Naive B cell (primary cell): ENCODE measurements around the gene KSR2. TPM values are rescaled to one million over a fixed set of nuclear protein-coding genes. Genes with fewer than 3 reads are reported as not detected.

Experiments
- ATAC-seq, 2 donors: fragments of 150-1000 bp; cut with Tn5 transposase; 2 replicates each; pipeline ENCODE4 v1.10.0; 2021; ENCODE audit warnings: low read depth in 2 of 2, mild to moderate bottlenecking in 2 of 2, moderate library complexity in 2 of 2
- DNase-seq: peaks from one replicate; pipeline ENCODE4 v3.0.0; 2022
- H3K27ac Mint-ChIP-seq, 6 donors: one replicate each; pipeline ENCODE4 v1.8.0; 2020 to 2022; ENCODE audit warnings: mild to moderate bottlenecking in 6 of 6, mixed read lengths in 6 of 6, moderate library complexity in 5 of 6, inconsistent platforms in 2 of 6
- H3K27me3 Mint-ChIP-seq, 3 donors: one replicate each; pipeline ENCODE4 v1.8.0; 2021 to 2022; ENCODE audit warnings: mixed read lengths in 3 of 3, mild to moderate bottlenecking in 1 of 3
- H3K36me3 Mint-ChIP-seq, 2 donors: one replicate each; pipeline ENCODE4 v1.8.0; 2020 to 2022; ENCODE audit warnings: mixed read lengths in 2 of 2, inconsistent platforms in 1 of 2, mild to moderate bottlenecking in 1 of 2
- H3K4me1 Mint-ChIP-seq, 3 donors: one replicate each; pipeline ENCODE4 v1.8.0; 2020 to 2022; ENCODE audit warnings: mixed read lengths in 3 of 3, inconsistent platforms in 1 of 3, mild to moderate bottlenecking in 1 of 3, moderate library complexity in 1 of 3
- H3K4me3 Mint-ChIP-seq, 8 donors: one replicate each; pipeline ENCODE4 v1.8.0; 2020 to 2022; ENCODE audit warnings: mild to moderate bottlenecking in 8 of 8, mixed read lengths in 8 of 8, moderate library complexity in 8 of 8, inconsistent platforms in 2 of 8
- H3K9me3 Mint-ChIP-seq, 7 donors: one replicate each; pipeline ENCODE4 v1.8.0; 2020 to 2022; ENCODE audit warnings: mixed read lengths in 7 of 7, mild to moderate bottlenecking in 5 of 7, inconsistent platforms in 2 of 7, moderate library complexity in 1 of 7
- polyA plus RNA-seq, 6 donors: library from polyadenylated mRNA; unstranded; fragments of 300-500 nt; fragmentation: Illumina TruSeq; gene quantifications; one replicate each; pipeline ENCODE4 v1.2.3, GENCODE V29; 2021; ENCODE audit warnings: low read depth in 6 of 6

KSR2 gene
- polyA plus RNA-seq, 6 donors from 2014 or later = not detected

DNA sequence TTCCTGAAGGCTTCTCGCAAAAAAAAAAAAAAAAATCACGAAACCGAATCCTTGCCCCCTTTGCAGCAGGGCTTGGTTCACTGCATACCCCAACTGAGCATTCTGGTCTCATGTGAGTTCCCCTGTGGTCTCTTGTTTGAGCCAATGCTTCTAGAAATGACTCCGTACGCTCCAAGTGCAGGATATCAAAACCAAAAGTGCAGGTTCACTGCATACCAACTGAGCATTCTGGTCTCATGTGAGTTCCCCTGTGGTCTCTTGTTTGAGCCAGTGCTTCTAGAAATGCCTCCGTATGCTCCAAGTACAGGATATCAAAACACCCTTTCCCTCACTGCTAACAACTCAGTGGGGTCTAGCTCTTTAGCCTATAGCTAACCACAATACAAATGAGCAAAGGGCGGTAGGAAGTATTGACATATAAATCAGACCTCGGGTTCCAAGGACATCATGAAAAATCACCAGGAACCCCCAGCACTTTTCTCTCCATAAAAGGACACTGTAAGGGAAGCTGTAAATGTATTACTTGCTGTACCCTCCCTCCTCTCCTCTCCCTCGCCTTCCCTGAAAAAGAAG lies 401.1 kb downstream of the KSR2 start:
- H3K27ac Mint-ChIP-seq = no peak overlapping the region
- H3K4me3 Mint-ChIP-seq = no peak overlapping the region
- ATAC-seq = no peak
- DNase-seq = no peak
- H3K4me1 Mint-ChIP-seq = no peaks in the 10 kb centered on the region
- peaks cover 0 to 7% (median 0%) of the 10 kb centered on the region in 7 donors for H3K9me3 Mint-ChIP-seq
- no peaks in the 10 kb centered on the region for H3K36me3 Mint-ChIP-seq
- peaks cover 5 to 18% (median 9%) of the 10 kb centered on the region in 3 donors for H3K27me3 Mint-ChIP-seq

DNA sequence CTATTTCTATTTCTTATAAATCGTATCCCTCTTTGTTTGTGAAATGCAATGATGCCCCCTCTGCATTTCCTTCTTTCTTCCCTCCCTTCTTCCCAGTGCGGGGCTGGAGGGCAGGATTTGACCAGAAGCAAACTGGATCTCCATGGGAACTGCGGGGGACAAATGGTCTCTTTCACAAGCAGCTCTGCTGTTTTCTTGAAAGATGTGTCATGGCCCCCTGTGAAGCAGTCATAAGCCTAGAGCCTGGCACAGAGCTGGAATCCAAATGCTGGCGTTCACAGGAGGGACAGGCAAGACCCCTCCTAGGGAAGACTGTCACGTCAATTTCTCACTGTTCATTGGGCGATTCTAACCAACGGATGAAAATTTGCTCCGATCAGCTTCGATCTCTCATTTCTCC lies 403.9 kb downstream of the KSR2 start:
- Mint-ChIP-seq H3K27ac (no peak overlapping the region), H3K4me1 (no peaks in the 10 kb centered on the region), H3K9me3 (peaks cover 0 to 7% (median 0%) of the 10 kb centered on the region in 7 donors), H3K27me3 (peaks cover 5 to 10% (median 9%) of the 10 kb centered on the region in 3 donors), H3K4me3 (no peak overlapping the region), H3K36me3 (no peaks in the 10 kb centered on the region)
- DNase-seq (no peak), ATAC-seq (no peak)

DNA sequence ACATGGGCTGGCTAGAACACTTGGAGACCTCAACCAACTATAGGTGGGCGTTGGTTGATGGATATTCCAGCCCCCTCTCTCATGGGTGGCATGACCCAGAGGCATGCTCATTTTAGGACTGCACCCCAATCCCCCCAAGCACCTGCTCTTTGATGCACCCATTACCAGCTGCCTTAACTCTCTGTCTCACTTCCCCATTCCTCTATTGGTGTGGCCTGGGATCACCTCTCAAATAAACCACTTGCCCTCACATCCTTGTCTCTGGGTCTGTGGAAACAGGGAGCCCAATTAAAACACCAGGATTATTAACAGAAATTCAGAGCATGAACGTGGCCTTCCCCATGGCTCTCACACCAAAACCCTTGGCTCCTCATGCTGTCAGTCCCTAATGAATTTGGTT lies 405.1 kb downstream of the KSR2 start:
- no peak for ATAC-seq
- H3K4me3 Mint-ChIP-seq = no peak overlapping the region
- H3K27ac Mint-ChIP-seq = no peak overlapping the region
- no peaks in the 10 kb centered on the region for H3K4me1 Mint-ChIP-seq
- no peaks in the 10 kb centered on the region for H3K36me3 Mint-ChIP-seq
- no peak for DNase-seq
- peaks cover 5 to 14% (median 10%) of the 10 kb centered on the region in 3 donors for H3K27me3 Mint-ChIP-seq
- peaks cover 0 to 7% (median 0%) of the 10 kb centered on the region in 7 donors for H3K9me3 Mint-ChIP-seq

DNA sequence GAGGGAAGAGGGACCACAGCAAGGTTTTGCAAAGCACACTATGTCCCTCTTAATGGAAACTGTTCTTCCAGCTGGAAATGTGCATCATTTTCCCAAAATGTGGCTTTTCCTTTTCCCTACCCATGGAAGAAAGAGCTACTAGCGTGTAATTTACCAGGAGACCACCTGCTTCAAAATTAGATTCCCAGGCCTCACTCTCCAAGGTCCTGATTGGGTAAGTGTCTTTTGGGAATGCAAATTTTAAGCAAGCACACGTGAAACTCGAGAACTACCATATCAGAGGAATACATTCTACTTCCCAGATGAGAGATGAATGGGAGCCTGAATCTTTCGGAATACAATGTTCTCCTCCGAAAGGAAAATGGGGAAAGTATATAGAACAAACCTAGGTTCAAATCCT lies 405.8 kb downstream of the KSR2 start:
- peaks cover 0 to 10% (median 0%) of the 10 kb centered on the region in 7 donors for H3K9me3 Mint-ChIP-seq
- H3K4me3 Mint-ChIP-seq = no peak overlapping the region
- H3K4me1 Mint-ChIP-seq = no peaks in the 10 kb centered on the region
- DNase-seq (no peak), ATAC-seq (no peak)
- H3K27ac Mint-ChIP-seq = no peak overlapping the region
- peaks cover 5 to 18% (median 13%) of the 10 kb centered on the region in 3 donors for H3K27me3 Mint-ChIP-seq
- no peaks in the 10 kb centered on the region for H3K36me3 Mint-ChIP-seq

DNA sequence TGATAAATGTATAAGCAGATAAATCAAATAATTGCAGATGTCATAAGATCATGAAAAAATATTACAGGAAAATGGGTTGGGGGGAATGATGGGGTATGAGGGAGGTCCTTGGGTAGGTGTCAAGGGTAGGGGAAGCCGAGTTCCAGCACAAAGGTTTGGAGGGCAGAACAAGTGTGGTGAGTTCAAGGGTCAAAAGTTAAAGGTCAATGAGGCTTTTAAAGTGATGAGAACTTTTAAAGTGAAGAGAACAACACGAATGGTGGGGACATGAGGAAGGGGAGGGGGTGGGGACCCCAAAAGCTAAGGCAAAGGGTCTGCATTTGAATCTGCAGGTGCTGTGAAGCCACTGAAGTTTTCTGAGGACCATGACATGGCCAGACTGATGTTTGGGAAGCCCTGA lies 406.8 kb downstream of the KSR2 start:
- H3K9me3 Mint-ChIP-seq = peaks cover 0 to 12% (median 2%) of the 10 kb centered on the region in 7 donors
- peaks cover 2 to 14% (median 13%) of the 10 kb centered on the region in 3 donors for H3K27me3 Mint-ChIP-seq
- H3K27ac Mint-ChIP-seq = no peak overlapping the region
- ATAC-seq (no peak), DNase-seq (no peak)
- H3K4me1 Mint-ChIP-seq = no peaks in the 10 kb centered on the region
- no peak overlapping the region for H3K4me3 Mint-ChIP-seq
- H3K36me3 Mint-ChIP-seq = no peaks in the 10 kb centered on the region

DNA sequence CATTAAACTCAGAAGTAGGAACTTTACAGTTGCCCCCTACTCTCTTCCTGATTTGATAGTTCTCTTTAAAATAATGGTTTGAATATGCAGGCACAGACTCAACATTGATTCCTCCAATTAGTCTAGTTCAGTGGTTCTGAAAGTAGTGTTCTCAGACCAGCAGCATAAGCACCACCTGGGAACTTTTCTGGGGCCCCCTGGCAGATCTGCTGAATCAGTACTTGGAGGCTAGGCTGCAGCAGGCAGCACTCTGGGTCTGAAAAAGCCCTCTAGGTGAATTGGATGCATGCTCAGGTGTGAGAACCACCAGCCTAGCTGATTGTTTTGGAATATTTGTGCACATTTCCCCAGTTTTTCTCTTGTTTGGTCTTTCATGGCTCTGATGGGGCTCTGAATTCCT lies 408.8 kb downstream of the KSR2 start:
- H3K36me3 Mint-ChIP-seq = no peaks in the 10 kb centered on the region
- H3K9me3 Mint-ChIP-seq = peaks cover 0 to 13% (median 4%) of the 10 kb centered on the region in 7 donors
- no peak for ATAC-seq
- H3K4me3 Mint-ChIP-seq = no peak overlapping the region
- H3K27ac Mint-ChIP-seq = no peak overlapping the region
- no peak for DNase-seq
- peaks cover 0 to 10% (median 9%) of the 10 kb centered on the region in 3 donors for H3K27me3 Mint-ChIP-seq
- no peaks in the 10 kb centered on the region for H3K4me1 Mint-ChIP-seq

DNA sequence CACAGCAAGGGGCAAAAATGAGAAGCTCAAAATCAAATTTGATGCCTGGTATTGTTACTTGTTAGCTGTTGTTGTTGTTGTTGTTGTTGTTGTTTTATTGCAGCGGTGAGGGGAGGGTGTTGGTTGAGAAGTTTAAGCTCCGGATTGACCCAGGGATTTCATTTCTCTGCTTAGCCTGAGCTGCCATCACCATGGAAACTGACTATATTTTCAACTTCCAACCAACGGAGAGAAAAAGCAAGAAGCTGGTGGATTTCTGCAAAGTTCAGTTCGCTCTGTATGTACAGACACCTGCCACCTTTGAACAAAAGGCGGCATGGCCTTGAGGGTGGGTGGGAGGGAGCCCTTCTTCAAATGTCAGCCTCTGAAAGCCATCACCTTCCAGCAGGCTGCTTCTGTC lies 412.9 kb downstream of the KSR2 start:
- Mint-ChIP-seq H3K4me1 (no peaks in the 10 kb centered on the region), H3K27ac (no peak overlapping the region), H3K27me3 (peaks cover 5 to 9% (median 6%) of the 10 kb centered on the region in 3 donors), H3K36me3 (no peaks in the 10 kb centered on the region), H3K9me3 (peaks cover 6 to 21% (median 12%) of the 10 kb centered on the region in 7 donors), H3K4me3 (no peak overlapping the region)
- ATAC-seq (no peak), DNase-seq (no peak)

DNA sequence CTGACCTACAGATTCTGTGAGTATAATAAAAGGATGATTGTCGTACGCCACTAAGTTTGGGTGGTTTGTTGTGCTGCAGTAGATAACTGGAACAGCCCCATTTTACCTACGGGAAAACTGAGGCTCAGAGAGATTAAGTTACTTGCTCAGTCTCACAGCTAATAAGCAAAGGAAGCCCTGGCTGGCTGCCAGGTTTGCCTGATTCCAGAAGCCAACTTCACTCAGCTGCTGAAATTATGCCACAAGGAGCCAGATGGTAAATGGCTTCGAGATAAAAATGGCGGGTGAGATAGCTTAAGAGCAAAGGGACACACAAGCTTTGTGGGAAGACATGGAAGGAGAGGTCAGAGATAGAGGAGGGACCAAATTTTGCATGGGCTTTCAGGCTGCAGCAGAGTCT lies 415.8 kb downstream of the KSR2 start:
- ATAC-seq = no peak
- H3K4me1 Mint-ChIP-seq = no peaks in the 10 kb centered on the region

DNA sequence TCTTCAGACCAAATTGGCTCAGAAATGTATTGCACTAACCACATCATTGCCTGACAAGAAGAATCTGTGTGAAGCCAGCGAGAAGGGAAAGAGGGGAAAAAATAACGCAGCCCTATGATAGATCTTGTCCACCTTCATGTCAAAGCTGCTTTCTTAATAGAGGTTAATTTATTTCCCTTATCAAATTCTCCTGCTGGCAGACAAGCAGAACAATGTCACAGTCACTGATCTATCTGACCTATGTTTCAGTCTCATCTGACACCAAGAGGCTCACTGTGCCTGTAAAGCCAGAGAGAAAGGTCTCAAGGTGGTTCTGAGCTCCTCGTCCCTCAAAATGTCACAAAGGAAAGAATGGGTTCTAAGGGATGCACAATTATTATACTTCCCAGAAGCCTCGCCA lies 417.1 kb downstream of the KSR2 start:
- Mint-ChIP-seq H3K27ac (no peak overlapping the region), H3K9me3 (peaks cover 2 to 22% (median 10%) of the 10 kb centered on the region in 7 donors), H3K36me3 (no peaks in the 10 kb centered on the region), H3K27me3 (peaks cover under 1 to 5% (median 3%) of the 10 kb centered on the region in 3 donors), H3K4me3 (no peak overlapping the region), H3K4me1 (no peaks in the 10 kb centered on the region)
- ATAC-seq = no peak
- DNase-seq = no peak

More for the DNA sequence above, 415.8 kb downstream of the KSR2 start:
- peaks cover 2 to 18% (median 12%) of the 10 kb centered on the region in 7 donors for H3K9me3 Mint-ChIP-seq
- no peak overlapping the region for H3K4me3 Mint-ChIP-seq
- H3K27ac Mint-ChIP-seq = no peak overlapping the region
- no peaks in the 10 kb centered on the region for H3K36me3 Mint-ChIP-seq
- no peak for DNase-seq
- peaks cover 0 to 5% (median 3%) of the 10 kb centered on the region in 3 donors for H3K27me3 Mint-ChIP-seq

DNA sequence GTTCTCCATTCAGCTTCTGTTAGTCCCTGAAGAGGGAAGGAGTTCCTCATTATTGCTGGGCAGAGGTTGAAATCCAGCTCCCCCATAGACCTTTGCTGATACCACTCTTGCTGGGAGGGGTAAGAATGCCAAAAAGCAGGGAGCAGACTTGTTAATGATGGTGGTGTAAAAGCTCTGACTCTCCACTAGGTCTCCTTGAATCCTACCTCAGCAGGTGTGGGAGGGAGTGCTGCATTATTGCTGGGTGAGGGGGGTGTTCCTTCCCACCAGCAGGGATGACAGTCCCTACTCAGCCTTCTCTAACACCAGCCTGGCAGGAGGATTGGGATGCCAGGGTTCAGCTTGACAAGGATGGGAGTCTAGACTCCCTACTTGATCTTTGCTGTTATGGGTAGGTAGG lies 421.6 kb downstream of the KSR2 start:
- no peak overlapping the region for H3K27ac Mint-ChIP-seq

DNA sequence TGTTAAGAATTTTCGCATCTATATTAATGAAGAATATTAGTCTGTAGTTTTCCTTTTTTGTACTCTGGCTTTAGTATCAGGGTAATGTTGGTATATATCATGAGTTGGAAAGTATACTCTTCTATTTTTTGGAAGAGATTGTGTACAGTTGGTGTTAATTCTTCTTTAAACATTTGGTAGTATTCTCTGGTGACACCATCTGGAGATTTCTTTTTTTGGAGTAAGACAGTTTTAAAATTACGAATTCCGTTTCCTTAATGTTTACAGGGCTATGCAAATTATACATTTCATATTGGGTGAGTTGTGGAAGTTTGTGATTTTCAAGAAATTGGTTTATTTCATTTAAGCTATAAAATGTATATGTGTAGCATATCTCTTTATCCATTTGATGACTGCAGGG lies 423.6 kb downstream of the KSR2 start:
- DNase-seq (no peak), ATAC-seq (no peak)
- peaks cover 3 to 21% (median 8%) of the 10 kb centered on the region in 7 donors for H3K9me3 Mint-ChIP-seq
- H3K36me3 Mint-ChIP-seq = no peaks in the 10 kb centered on the region
- H3K27me3 Mint-ChIP-seq = peaks cover 0 to 9% (median 6%) of the 10 kb centered on the region in 3 donors
- H3K27ac Mint-ChIP-seq = no peak overlapping the region
- no peaks in the 10 kb centered on the region for H3K4me1 Mint-ChIP-seq
- no peak overlapping the region for H3K4me3 Mint-ChIP-seq

More for the DNA sequence above, 421.6 kb downstream of the KSR2 start:
- Mint-ChIP-seq H3K4me1 (no peaks in the 10 kb centered on the region), H3K9me3 (peaks cover 3 to 21% (median 8%) of the 10 kb centered on the region in 7 donors), H3K36me3 (no peaks in the 10 kb centered on the region), H3K27me3 (peaks cover 5 to 9% (median 6%) of the 10 kb centered on the region in 3 donors), H3K4me3 (no peak overlapping the region)
- no peak for DNase-seq
- ATAC-seq = no peak

DNA sequence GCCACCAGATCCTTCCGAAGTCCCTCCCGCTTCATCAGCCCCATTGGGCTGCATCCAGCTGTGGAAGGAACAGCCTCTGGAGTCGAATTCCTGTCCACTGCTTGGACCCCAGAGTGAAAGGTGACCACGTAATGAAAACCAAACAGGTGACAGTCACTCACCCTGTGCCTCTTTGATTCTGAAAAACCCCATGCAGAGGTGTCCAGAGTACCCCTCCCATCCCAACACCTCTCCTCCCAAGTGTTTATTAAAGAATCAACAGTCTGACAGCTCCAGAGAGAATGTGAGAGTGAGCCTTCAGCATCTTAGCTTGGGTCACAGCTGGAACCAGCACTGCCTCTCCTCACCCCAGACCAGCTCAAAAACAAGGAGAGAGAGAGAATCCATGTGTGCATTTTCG lies 428.8 kb downstream of the KSR2 start:
- Mint-ChIP-seq H3K4me3 (no peak overlapping the region), H3K36me3 (no peaks in the 10 kb centered on the region), H3K9me3 (peaks cover 0 to 4% (median 2%) of the 10 kb centered on the region in 7 donors), H3K4me1 (no peaks in the 10 kb centered on the region), H3K27me3 (peaks cover 0 to 4% (median 2%) of the 10 kb centered on the region in 3 donors), H3K27ac (no peak overlapping the region)
- no peak for ATAC-seq
- no peak for DNase-seq

DNA sequence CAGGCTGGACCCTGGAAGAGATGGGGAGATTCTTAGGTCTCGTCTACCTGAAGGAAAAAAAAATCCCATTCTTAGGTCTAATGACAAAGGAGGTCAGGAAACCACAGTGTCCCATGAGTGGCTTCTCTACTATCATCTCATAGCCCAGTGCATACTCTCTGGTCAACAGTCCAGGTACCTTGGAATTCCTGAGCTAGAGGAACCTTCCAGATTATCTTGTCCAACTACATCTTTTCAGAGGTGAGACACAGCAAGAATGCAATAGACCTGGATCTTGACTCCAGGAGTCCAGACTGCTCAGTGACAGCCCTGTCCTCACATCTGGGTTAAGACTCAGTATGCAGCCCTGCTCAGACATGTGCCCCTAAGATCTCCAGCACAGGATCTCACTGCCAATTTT lies 429.9 kb downstream of the KSR2 start:
- H3K9me3 Mint-ChIP-seq = peaks cover 0 to 7% (median 2%) of the 10 kb centered on the region in 7 donors
- H3K4me3 Mint-ChIP-seq = no peak overlapping the region
- ATAC-seq = no peak
- H3K27me3 Mint-ChIP-seq = peaks cover 0 to 7% (median 3%) of the 10 kb centered on the region in 3 donors
- H3K27ac Mint-ChIP-seq = no peak overlapping the region
- H3K36me3 Mint-ChIP-seq = no peaks in the 10 kb centered on the region
- H3K4me1 Mint-ChIP-seq = no peaks in the 10 kb centered on the region
- no peak for DNase-seq

DNA sequence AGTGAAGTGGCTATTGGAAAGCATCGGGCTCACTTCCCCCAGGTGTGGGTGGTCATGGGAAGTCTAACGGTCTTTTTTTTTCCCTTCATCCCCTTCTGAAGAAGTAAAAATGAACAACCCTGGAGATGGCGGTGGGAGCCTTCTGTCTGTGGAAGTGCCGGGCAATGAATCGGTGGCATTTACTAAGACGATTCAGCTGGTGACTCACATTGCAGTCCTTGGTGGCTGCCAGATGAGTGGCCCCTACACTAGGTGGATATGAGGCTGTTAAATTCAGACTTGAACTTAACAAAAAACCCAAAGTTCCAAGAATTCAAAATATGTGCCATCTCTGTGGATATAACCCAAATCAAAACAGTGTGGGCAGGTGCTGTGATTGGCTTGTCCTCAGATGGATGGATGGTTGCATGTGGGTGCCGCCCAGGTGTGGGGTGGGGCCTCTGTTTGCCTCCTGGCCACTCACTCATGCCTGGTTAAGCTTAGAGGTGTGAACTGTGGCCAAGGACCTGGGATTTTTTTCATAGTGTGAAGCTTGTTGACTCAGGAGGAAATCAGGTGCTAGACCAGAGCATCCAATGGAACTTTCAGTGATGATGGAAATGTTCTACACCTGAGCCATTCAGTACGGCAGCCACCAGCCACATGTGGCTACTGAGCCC lies 430.6 kb downstream of the KSR2 start:
- H3K4me1 Mint-ChIP-seq = no peaks in the 10 kb centered on the region
- no peaks in the 10 kb centered on the region for H3K36me3 Mint-ChIP-seq
- peaks cover 0 to 7% (median 2%) of the 10 kb centered on the region in 7 donors for H3K9me3 Mint-ChIP-seq
- H3K27ac Mint-ChIP-seq = no peak overlapping the region
- no peak overlapping the region for H3K4me3 Mint-ChIP-seq
- no peak for ATAC-seq
- peaks cover 0 to 7% (median 3%) of the 10 kb centered on the region in 3 donors for H3K27me3 Mint-ChIP-seq
- no peak for DNase-seq
